Measurements from ENCODE around the gene DDX23.
"Not testable (repeated sequence)": the region's sequence is repeated elsewhere in the genome, so short reads cannot be mapped to it uniquely, and the experiment has no call there.

Gene DDX23
- total RNA-seq, result 116 to 203 (median 165) reads per million in 3 experiments

DNA sequence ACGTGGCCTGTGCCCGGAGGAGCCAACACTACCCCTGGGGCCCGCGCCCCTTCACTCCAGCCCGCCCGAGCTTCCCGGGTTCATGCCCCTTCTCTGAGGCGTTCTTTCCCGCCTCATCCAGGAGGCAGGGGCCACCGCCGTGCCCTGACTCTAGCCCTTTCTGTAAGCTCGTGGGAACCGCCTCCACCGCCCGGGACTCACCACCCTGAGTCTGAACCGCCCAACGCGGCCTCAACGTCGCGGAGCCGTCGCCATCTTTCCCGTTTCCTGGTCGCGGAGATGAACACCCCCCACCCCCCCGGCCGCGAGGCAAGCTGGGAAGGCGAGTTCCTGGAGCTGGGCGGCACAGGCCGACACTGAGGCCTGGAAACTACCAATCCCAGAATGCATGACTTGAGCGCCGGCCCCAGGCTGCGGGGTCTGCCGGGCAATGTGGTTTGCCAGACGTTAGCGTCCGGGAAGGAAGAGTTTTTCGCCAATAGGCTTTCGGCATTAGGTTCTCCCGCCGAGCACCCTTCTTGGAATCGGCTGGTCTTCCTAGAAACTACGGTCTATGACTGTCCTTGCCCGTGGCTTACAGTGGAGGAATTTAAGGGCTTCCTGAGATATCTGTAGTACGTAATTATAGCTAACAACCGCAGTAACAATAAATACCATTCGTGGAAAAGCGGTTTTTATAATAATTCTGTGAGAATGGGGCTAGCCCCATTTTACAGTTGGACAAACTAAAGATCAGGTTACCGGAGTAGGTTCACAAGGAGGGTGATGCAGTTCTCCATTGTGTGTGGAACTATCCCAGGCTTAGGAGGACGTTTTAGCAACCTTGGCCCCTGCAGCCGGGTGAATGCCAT is at the start of gene DDX23:
DDX23 (minus strand) TSS at position 281 of the 851 bp plus-strand sequence. CDS start 6,381 bp downstream, outside the sequence.
- DNase-seq, result peak; percentile 90

- DNase-seq, result no peak
Observed at GRCh38 chr12:48901278-48901677, 49.3 kb upstream of the DDX23 start.

DNA sequence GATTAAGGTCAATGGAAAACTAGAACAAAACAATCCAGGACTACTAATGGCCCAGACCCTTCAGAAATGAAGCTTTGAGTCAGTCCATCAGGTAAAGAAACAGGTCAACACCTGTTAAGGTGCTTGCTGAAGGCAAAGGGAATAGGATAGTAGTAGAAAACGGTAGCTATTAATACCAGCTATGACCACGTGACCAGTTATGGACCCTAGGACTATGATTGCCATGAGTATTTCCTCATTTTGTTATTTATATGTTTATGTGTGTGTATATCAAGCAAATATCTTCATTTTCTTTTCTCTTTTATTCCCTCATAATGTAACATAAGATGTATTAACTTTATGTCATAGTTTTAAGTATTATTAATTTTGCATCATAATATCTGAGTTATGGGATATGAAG is 47.7 kb upstream of the DDX23 start:
- DNase-seq, result no peak

GRCh38 chr12:48894271-48894670 is 42.3 kb upstream of the DDX23 start:
- no peak for DNase-seq

DNA sequence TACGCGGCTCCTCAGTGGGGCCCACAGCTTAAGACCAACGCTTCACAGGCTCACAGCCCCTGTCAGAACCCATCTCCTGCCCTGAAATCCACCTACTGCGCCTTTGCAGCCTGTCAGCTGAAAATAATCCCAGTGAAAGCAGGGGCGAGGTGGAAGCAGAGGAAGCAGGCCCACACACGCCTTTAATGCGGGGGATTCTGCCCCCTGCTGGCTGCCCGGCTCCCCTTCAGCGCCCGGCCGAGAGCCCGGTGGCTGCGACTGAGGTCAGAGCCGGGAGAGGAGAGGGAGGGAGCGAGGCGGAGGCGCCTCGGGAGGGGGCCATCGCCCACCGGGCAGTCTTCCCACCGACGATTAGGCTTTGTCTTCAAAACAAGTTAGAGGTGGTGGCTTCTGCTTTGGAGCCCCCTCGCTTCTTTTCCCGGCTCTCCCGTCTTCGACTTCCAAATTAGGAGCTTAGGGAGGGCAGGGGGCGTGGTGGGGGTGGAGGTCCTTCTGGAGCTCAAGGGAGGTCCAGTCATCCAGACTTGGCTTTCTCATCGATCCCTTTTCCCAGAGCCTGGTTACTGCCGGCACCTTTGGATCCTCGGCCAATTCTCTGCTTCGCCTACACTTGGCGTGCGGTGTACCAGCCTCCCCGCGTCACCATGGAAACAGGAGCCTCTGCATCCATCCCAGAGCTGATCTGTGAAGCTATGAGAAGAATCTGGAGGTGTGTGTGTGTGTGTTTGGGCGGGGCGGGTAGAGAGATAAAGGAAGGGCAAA is 38.9 kb upstream of the DDX23 start:
- peak; percentile 61 for DNase-seq

- no peak for DNase-seq
Observed at GRCh38 chr12:48889679-48890078, 37.7 kb upstream of the DDX23 start.

- no peak for DNase-seq
Observed at GRCh38 chr12:48883305-48884161, 31.6 kb upstream of the DDX23 start.

DNA sequence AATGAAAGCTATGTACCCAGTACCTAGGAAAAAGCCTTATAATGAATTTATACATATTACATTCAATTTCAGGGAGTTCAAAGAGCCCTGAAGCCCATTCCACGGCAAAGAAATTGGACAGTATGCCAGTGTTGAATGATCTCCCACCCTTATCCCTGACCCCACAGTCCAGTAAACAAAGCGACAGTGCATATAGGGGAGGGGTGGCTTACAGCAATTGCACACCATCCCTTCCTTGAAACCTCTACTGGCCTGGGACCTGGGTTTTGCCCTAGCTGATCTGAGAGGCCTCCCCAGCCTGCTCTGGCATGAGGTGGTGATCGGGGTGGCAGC is 31.0 kb upstream of the DDX23 start:
- DNase-seq, result no peak

DNA sequence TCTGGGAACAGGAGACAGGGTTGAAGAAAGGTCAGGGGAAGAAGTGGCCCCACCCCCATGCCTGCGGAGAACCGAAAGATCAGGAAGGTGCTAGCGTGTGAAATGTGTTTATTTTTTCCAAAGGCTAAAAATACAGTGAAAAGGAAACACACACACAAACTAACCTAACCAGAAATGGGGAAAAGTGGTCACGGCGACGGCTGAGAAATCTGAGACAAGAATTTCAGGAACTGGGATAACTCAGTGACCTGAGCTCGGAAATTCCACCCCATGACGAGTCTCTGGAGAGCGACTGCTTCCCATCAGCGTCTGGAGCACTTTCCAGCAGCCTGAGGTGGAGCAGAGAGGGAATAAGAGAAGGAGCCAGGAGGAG is 30.3 kb upstream of the DDX23 start:
- no peak for DNase-seq

DNA sequence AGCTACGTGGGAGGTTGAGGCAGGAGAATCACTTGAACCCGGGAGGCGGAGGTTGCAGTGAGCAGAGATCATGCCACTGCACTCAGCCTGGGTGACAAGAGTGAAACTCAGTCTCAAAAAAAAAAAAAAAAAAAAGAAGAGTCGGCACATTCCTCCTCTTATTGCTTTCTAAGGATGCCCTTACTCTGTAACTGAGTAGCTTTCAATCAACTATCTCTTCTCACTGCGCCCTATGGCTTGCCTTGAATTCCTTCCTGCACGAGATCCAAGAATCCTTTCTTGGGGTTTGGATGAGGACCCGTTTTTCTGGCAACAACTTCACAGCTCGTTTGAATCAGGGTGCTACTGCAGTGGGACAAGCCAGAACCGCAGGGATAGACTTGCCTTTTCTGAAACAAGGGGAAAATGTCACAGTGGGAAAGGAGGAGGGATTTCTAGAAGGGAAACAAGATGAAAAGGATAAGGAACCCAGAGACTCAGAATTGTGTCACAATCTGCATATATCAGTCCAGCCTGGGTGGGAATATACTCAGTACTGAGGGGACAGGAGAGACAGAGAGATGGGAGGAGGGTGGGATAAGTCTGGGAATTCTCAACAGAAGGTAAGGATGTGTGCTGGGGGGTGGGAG is 29.8 kb upstream of the DDX23 start:
- no peak for DNase-seq

DNA sequence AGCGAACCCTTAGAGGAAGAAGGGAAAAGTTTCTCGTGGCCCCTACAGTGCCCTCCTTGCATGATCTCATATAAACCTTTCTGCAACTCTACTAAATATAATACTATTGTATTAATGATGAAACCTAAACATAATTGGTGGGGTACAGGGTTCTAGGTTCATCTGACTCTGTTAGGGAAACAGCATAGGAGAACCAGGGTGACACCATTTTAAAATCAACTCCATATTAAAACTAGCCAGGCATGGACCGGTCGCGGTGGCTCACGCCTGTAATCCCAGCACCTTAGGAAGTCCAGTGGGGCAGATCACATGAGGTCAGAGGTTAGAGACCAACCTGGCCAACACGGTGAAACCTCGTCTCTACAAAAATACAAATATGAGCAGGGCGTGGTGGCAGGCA is 28.7 kb upstream of the DDX23 start:
- DNase-seq, result no peak

GRCh38 chr12:48878548-48878947 is 26.6 kb upstream of the DDX23 start:
- no peak for DNase-seq

DNA sequence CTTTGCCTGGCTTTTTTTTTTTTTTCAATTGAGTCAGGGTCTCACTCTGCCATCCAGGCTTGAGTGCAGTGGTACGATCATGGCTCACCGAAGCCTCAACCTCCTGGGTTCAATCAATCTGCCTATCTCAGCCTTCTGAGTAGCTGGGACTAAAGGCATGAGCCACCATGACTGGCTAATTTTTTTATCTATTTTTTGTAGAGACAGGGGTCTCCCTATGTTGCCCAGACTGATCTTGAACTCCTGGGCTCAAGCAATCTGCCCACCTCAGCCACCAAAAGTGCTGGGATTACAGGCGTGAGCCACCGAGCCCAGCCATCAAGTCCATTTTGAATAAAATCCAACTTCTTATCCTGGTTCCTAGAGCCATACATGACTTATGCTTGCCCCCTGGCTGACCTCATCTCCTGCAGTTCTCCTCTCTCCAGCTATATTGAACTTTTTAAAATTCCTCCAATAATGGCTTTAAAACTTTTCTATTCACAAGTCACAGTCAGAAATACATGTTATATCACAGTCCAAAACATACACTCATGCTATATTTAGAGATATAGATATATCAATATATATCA is 24.1 kb upstream of the DDX23 start:
- DNase-seq, result no peak

- DNase-seq, result not testable (repeated sequence)
Observed at GRCh38 chr12:48873534-48873933, 21.6 kb upstream of the DDX23 start.

- no peak for DNase-seq
Observed at GRCh38 chr12:48873096-48873495, 21.1 kb upstream of the DDX23 start.

DNA sequence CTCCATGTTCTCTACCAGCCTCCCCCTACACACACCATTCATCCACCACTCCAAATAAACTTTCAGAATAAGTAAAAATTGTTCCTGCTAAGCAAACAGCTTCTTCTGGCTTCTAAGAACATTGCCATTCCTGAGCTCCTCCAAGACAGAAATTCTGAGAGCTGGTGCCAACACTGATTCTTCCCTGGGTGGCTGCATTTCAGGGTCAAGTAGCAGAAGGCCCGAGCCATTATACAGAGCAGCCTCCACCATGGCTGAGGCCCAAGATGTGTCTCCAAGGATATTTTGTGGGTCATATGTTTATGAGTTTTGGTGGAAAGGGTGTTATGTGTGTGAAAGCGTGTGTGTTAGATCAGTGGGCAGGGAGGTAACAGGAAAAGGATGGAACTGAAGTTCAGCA is 17.2 kb upstream of the DDX23 start:
- no peak for DNase-seq

- no peak for DNase-seq
Observed at GRCh38 chr12:48868451-48868850, 16.5 kb upstream of the DDX23 start.

DNA sequence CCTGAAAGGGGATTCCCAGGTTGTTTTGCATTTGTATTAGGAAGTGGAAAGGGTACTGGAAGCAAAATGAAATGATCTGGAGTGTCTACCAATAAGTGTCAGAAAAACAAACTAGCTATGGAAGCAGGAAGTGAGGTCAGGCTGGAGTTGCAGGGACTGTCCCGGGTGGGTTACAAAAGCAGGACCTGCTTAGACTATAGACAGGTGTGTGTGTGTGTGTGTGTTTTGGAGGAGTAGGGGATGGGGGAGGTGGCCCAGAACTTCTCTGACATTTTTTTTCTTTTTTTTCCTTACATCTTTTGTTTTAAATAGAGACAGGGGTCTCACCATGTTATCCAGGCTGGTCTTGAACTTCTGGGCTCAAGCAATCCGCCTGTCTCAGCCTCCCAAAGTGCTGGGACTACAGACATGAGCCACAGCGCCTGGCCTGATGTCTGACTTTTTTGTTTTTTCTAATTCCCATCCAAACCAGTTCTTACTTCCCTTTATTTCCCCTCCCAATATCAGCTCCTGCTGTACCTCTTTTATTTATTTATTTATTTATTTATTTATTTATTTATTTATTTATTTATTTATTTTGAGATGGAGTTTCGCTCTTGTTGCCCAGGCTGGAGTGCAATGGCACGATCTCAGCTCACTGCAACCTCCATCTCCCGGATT is 14.2 kb upstream of the DDX23 start:
- DNase-seq, result no peak

DNA sequence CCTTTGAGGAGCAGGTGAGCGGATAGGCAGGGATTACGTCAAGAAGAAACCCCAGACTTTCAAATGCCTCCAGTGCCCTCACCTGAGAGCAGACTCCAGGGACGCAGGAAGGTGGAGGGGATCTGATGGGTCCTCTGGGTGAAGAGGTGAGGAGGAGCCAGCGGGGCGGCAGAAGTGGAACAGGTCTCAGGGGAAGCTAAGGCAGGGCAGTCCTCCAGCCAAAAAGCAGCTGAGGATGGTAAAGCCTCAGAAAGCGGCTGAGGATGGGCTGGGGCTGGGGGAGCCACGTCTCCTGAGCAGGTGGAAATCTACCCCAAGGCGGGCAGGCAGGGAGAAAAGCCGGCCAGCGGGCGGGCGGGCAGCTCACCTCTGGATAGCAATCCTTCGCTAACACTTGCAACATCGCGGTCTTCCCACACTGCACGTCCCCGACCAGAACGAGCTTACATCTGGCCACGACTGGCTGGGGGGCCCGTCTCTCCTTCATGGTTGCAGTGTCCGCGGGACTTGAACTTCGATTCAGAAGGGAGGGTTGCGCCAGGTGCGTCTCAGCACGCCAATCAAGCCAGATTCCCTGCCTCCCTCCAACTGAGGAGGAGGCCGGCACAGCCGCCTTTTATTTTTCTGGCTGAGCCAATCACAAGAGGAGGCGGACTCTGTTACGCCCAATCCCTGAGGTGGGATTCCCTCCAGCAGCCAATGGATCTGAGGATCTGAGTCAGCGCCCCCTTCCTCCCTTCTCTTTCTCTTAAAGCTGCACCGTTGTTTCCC is 13.5 kb upstream of the DDX23 start, which contains the start of gene RND1:
RND1 (minus strand) TSS at position 590 of the 771 bp plus-strand sequence; CDS start at position 487, 103 bp downstream.
- DNase-seq, result peak; percentile 86

DNA sequence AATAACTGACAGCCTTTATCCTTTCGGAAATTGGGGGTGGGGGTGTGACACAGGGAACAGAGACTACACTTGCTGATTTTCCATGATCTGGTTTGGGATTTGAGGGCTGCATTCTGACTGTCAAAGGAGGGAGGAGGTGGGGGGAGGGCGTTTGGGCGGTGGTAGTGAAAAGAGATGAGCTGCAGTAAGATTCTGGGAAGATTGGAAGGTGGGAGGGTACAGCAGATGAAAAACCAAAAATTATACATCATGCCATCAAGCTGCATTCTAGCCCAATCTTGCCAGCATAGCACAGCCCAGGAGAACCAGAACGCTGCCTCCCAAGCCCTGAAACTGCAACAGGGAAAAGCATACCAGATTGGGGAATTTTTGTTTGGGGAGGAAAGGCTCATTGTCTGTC is 11.3 kb upstream of the DDX23 start:
- DNase-seq, result no peak

DNA sequence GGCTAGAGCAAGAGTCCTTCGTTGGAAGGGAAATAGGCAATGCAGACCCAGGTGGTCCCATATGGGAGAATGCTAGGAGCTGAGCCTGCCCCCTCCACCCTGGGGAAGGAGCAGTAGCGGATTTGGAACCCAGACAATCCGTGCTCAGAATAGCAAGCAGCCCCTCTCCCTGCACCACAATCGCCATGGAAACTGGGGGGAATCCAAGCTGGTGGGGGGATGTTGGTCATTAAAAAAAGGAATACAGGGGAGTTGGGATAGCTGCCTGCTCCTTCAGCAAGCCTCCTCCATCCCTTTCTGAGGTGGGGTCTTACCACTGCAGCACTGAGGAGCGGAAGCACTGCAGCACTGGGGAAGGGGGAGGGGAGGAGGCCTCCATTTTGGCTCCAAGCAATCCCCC is 10.8 kb upstream of the DDX23 start:
- DNase-seq, result no peak

All from central memory CD4-positive, alpha-beta T cell (primary cell).